Raji (cell line): ENCODE data around the gene ACSL1.

ENCODE experiments used
- POLR2A ChIP-seq: IDR thresholded peaks from 2 replicates; pipeline ENCODE4 v1.6.1; 2011; ENCODE audit warnings: low read depth, low read length, control low read depth; ENCODE audit not compliant: insufficient read depth

Gene ACSL1, protein sequence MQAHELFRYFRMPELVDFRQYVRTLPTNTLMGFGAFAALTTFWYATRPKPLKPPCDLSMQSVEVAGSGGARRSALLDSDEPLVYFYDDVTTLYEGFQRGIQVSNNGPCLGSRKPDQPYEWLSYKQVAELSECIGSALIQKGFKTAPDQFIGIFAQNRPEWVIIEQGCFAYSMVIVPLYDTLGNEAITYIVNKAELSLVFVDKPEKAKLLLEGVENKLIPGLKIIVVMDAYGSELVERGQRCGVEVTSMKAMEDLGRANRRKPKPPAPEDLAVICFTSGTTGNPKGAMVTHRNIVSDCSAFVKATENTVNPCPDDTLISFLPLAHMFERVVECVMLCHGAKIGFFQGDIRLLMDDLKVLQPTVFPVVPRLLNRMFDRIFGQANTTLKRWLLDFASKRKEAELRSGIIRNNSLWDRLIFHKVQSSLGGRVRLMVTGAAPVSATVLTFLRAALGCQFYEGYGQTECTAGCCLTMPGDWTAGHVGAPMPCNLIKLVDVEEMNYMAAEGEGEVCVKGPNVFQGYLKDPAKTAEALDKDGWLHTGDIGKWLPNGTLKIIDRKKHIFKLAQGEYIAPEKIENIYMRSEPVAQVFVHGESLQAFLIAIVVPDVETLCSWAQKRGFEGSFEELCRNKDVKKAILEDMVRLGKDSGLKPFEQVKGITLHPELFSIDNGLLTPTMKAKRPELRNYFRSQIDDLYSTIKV

DNA sequence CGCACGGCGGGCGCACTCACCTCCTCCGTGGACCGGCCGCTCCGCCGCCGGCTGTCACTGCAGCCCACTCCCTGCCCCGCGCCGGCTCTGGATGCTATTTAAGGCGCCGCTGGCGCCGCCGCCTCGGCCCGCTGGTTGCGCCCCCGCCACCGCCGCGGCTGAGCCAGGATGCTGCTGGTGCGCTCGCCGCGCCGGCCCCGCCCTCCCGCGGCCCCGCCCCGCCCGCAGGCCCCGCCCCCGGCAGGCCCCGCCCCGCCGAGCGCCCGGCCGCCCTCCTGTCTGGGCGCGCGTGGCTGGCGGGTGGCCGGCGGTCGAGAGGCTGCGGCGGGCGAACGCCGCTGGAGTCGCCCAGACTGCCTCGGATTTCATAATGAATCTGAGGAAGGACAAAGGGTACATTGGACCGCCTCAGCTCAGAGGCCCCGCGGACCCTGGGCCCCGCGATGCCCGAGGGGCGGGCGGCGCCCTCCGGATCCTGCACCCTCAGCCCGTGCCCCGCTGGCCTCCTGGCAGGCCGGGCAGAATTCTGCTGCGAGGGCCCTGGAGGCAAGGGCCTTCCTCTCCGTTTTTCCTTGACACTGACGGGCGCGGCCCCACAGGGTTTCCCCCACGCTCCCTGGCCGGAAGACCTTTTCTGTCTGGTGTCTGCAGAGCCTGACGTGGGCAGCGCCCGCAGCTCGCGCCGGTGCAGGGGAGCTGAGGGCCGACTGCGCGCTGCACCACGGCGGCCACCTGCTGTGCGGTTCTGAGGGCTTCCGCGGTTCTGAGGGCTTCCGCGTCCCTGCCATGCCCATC, at the start of gene ACSL1:
ACSL1 (minus strand) TSS at position 73 of the 795 bp plus-strand sequence. CDS start 22,454 bp downstream, outside the sequence.
- peak; percentile 77 for TF ChIP-seq POLR2A

DNA sequence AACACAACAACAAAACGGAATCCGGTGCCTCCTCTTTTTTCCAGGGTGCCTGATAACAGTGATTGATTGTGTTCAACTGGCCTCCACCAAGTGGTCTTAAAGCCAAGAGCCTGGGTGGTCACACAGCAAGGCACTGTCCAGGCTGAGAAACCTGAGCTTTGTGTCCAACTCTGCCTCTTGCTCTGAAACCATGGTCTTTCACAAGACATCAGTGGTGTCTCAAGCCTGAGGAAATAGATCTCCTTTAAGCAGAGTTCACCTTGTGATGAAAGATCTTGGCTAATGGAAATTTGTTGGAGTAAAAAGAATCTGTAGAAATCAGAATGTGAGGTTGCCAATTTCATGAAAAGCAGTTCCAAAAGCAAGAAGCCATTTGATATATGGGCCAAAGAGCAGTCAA, 47.3 kb upstream of the ACSL1 start:
- TF ChIP-seq POLR2A: no peak

DNA sequence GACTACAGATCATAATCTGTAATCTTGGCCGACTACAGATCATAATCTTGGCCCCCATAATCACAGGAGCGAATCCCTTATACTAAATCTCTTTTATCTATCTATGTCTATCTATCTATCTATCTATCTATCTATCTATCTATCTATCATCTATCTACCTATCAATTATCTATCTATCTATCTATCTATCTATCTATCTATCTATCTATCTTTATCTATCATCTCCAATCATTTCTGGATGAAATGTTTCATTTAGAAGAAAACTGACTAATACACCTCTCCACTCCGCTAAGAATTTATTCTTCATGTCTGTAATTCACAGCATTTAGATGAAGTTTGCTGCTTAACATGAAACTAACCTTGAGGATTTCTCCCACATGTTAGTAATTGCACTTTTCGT, 45.0 kb upstream of the ACSL1 start:
- TF ChIP-seq POLR2A: no peak

DNA sequence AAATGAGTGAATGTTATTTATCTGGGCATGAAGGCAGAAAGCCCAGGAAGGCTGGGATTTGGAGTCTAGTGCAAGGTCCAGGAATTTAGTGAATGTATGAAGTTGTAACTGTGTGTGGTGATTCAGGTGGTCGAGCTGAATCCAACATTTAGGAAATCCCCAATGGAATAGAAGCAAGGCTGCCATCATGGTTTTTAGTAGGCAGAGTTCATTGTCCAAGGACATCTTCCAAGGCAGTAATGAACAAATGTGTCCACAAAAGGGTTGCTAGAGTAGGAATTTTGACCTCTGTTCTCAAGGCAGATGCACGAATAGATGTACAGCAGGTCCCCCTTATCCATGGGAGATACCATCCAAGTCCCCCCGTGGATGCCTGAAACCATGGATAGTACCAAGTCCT, 42.9 kb upstream of the ACSL1 start:
- no peak for TF ChIP-seq POLR2A

DNA sequence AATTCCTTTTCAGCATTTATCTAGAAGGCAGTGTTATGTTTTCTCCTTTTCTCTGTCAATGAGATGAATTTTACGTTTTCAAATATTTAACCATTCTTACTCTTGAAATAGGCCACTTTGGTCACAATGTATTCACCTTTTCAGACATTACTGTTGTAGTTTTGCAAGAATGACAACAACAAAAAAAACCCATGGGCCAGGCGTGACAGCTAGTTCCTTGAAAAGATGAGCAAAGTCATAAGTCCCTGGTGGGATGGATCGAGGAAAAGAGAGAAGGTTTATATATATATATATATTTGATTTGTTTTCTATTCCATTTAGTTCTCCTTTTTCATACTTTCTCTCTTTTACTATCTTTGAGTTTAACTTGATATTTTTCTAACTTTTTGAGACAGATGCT, 38.1 kb upstream of the ACSL1 start:
- no peak for TF ChIP-seq POLR2A

DNA sequence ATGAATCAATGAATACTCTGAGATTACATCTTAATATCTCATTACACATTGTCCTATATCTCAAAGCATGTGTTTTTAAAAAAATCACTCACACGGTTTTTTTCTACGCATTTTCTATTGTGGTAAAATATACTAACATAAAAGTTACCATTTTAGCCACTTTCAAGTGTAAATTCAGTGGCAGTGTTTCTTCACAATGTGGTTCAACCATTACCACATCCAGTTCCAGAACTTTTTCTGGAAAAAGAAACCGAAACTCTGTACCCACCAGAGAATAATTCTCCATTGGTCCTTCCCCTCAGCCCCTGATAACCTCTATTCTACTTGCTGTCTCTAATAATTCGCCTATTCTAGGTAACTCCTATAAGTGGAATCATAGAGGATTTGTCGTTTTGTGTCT, 35.3 kb upstream of the ACSL1 start:
- TF ChIP-seq POLR2A: no peak

DNA sequence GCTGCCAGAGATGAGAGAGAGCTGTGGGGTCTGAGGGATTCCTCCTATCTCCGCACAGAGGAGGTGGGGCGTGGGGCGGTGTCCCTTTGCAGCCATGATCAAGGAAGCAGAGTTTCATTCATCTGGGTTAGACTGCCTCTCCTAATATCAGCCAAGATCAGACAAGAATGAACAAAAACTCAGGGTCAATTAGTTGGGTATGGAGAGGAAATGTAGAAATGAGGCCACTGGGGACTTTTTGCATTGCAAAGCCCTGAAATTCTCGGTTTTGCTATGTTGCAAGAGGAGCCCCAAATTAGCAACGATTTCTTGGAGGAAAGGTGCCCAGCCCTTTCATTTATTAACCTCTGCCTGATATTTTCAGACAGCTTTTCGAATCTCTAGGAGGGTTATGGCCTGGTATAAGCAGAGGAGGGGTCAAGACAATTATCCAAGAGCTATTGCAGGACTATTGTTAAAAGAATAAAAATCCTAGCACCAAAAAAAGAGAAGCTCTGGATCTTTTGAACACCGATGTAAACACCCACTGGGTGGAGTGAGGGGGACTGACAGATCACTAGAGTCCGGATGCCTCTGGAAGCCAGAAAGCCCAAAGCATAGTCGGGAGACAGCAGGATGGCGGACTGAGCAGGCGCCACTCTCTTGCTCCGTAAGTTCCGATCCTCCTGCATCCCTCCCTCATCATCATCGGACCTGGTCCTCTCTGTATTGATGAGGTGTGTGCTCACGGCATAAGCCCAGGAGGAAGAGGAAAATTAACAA, 34.4 kb upstream of the ACSL1 start:
- no peak for TF ChIP-seq POLR2A

DNA sequence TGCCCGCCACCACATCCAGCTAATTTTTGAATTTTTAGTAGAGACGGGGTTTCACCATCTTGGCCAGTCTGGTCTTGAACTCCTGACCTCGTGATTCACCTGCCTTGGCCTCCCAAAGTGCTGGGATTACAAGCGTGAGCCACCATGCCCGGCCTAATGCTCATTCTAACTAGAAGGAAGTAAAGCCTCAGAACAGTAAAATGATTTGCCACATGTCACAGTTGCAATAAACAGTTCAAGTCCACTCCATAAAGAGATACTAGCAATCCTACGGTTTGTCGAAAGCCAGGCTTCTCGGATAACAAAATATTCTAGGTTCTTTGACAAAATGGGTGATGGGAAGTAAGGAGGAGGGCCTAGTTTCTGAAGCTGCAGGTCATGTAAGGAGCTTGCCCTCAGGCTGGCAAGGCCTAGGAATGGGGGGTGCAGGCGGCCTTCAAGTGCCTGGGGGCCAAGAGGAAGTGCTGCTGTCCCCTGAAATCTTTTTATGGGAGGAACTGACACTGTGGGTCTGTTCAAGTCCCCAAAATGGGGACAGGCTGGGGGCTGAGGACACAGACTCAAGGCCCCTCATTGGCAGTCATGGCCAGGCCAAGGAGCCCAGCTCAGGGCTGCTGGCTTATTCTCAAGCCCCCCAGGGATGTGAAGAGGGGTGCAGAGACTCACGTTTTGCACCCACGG, 31.8 kb upstream of the ACSL1 start:
- TF ChIP-seq POLR2A: no peak

DNA sequence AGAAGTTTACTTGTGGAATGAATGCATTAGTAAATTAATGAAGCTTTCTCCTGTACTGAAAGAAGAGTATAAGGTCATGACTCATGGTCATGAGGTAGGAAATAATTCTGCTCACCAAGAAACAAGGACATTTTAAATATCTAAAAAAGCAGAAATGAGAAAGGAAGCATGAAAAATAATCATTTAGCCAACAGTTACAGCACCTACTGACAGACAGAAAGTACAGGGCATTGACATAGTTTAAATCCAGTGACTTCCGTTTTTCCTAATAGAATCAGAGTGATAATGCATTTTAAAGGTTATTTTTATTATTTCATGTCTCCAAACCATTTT, 30.5 kb upstream of the ACSL1 start:
- TF ChIP-seq POLR2A: no peak

DNA sequence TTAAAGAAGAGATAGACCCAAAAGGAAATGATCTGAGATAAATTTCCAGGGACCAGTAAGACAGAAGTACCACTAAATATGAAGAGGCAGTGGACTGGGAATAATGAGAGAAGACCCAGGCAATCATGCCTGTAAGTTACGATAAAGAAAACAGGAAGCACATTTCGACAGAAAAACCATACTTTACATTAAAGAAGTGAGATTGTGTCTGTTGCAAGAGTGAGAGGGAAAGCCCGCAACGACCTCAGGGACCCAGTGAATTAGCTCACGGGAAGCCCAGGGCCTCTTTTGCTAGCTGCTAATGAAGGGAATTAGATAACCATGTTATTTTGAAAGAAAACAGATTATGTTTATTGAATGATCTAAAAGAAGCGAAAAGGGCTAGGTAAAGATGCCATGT, 28.9 kb upstream of the ACSL1 start:
- no peak for TF ChIP-seq POLR2A

DNA sequence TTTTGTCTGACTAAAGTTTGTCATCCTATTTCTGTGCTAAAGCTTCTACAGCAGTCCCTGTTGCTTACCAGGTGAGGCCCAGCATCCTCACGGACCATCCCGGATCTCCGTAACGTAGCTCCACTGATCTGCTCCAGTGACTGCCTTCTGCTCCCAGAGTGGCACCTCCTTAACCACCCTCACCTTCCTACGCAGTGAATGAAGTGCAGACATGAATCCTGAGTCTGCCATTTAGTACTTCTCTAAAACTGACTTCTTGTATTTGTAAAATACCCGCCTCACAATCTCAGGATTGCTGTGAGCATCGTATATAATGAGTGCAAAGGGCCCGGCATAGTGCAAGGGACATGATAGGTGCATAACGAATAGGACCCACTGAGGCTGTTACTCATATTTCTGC, 27.7 kb upstream of the ACSL1 start:
- TF ChIP-seq POLR2A: no peak

DNA sequence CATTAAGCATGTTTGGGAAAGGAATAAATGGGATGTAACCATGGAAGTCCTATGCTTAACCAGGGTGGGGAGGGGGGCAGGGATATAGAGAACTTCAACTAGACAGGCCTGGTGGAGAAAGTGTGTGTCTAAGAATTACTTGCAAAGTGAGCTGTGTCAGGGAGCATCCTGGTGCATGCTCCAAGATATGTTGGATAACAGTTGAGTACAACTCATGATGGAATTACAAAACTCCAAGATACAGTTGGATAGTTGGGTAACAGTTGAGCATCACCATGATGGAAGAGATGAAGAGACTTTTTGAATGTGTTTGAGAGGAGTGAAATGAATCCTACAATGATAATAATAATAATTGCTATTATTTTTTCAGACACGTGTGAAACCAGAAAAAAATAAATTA, 26.1 kb upstream of the ACSL1 start:
- no peak for TF ChIP-seq POLR2A

DNA sequence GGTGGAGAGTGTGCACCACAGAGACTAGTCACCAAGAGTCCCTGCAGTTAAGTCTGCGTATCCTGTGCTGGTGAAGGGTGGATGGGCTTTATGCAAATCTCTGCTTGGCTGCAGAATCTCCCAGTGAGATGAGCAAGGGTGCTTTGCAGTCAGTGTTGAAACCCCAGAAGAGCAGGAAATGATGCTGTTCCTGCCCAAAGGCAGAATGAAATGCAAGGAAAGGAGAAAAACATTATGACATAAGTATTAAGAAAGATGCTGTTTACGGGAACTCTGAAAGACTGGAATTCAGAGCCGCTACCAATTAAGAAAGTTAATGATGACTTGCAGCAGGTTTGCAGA, 25.4 kb upstream of the ACSL1 start:
- 0 out of 2 replicates have a peak, but pooled peaks have one; percentile 41 for TF ChIP-seq POLR2A

DNA sequence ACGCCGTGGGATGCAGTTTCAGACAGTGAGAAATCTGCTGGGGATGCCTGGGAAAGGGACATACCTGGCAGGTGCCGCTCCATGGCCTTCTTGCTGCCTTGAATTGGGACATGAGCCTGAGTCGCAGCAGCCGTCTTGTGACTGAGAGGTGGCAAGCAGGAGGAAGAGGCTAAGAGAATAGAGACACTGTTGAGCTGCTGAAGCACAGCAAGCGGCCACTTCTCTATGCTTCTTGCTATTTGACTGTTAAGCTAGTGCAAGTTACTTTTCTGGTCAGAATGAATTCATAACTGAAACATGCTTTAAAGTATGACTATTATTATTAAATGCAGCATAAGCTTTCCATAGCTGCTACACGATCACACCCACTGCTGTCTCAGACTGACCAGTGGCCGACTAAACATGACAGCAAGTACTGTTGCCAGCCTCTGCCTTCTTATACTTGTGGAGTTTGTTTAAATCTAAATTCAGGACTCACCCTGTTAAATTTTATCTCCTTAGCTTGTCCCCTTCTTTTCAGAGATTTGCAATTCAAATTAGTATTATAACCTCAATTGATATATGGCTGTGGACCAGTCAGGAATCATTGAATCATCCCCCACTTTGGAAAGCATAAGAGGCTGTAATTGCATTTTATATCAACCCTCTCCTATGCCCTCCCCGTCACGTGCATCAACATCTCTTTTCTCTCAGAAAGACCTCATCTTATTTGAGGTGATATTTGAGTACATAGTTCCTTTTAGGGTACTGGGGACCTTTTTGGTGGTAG, 24.8 kb upstream of the ACSL1 start:
- no peak for TF ChIP-seq POLR2A
